HepG2 (cell line): Measurements from ENCODE around the gene PPP1R16B. TPM values are rescaled to one million over a fixed set of nuclear protein-coding genes. Genes with fewer than 3 reads are reported as not detected.

Experiments used
- ATAC-seq: fragments of 200-7000 bp; cut with Tn5 transposase; 3 replicates; pipeline ENCODE4 v1.9.1; 2020; ENCODE audit warnings: mild to moderate bottlenecking, moderate library complexity
- BruUV-seq: library from RNA; stranded (reverse); fragments of 400-500 nt; replicated peaks from 2 replicates; lab custom pipeline; 2021; lab: Mats Ljungman, UMichigan
- CTCF ChIA-PET: fragments of 300-600 bp; formaldehyde crosslinking; extraction: SDS; loops from one replicate; lab custom pipeline; 2021; ENCODE audit warnings: low total read pairs, inconsistent platforms, low intra/inter-chr PET ratio; lab: Yijun Ruan, JAX
- POLR2A ChIA-PET: fragments of 350-600 bp; sonication (Branson Sonifier 250); formaldehyde crosslinking; loops from one replicate; lab custom pipeline; 2020; ENCODE audit warnings: antibody characterized with exemption, inconsistent platforms; lab: Yijun Ruan, JAX
- DNase-seq: peaks from one replicate; pipeline ENCODE4 v3.0.0-alpha.2; 2015; ENCODE audit warnings: low spot score
- FAIRE-seq: peaks from 3 replicates; lab custom pipeline; 2011; peaks lifted over from hg19 to GRCh38; lab: Jason Lieb, UNC
- H2AFZ ChIP-seq: one replicate; pipeline ENCODE4 v1.6.1; 2011; ENCODE audit warnings: low read length, inconsistent platforms
- H3K27ac ChIP-seq: fragments of 300-600 bp; 3 replicates; pipeline ENCODE4 v1.8.0; 2011; ENCODE audit warnings: mixed run types, mild to moderate bottlenecking, mixed read lengths, low read length, inconsistent platforms; ENCODE audit not compliant: insufficient read depth; ENCODE audit errors: extremely low read length
- H3K27me3 ChIP-seq, 2 experiments: fragments of 200-600 bp in 1 of 2; 2 replicates in 1 of 2; 3 replicates in 1 of 2; pipeline versions ENCODE4 v1.6.0 to v1.8.0; 2011; ENCODE audit warnings: low read length in 2 of 2, mild to moderate bottlenecking in 2 of 2, moderate library complexity in 2 of 2, inconsistent platforms in 1 of 2; ENCODE audit not compliant: insufficient read depth in 2 of 2, control insufficient read depth in 1 of 2
- H3K36me3 ChIP-seq, 2 experiments: fragments of 200-600 bp in 1 of 2; replicated peaks in 1 of 2; 2 replicates in 1 of 2; 3 replicates in 1 of 2; pipeline versions ENCODE4 v1.5.1 to v1.8.0; 2011; ENCODE audit warnings: low read length in 2 of 2, inconsistent platforms in 1 of 2; ENCODE audit not compliant: insufficient read depth in 2 of 2, control insufficient read depth in 1 of 2
- H3K4me1 ChIP-seq: 2 replicates; pipeline ENCODE4 v1.5.1; 2012; ENCODE audit warnings: low read length, inconsistent platforms; ENCODE audit not compliant: insufficient read depth
- H3K4me2 ChIP-seq: 2 replicates; pipeline ENCODE4 v1.6.0; 2011; ENCODE audit warnings: low read depth, low read length, inconsistent platforms
- H3K4me3 ChIP-seq, 3 experiments: fragments of 200-600 bp in 1 of 3; sonication (generic), shearing (Covaris generic) in 1 of 3; replicated peaks in 1 of 3; 2 replicates each; pipeline ENCODE4 v1.5.1; 2011 to 2016; ENCODE audit warnings: low read length in 3 of 3, inconsistent platforms in 2 of 3, low read depth in 2 of 3, mild to moderate bottlenecking in 2 of 3, control low read depth in 1 of 3, mixed read lengths in 1 of 3; ENCODE audit not compliant: insufficient read depth in 1 of 3
- H3K79me2 ChIP-seq: one replicate; pipeline ENCODE4 v1.6.1; 2011; ENCODE audit warnings: low read length, inconsistent platforms; ENCODE audit not compliant: insufficient read depth
- H3K9ac ChIP-seq: 2 replicates; pipeline ENCODE4 v1.6.0; 2011; ENCODE audit warnings: mild to moderate bottlenecking, low read depth, low read length, inconsistent platforms; ENCODE audit not compliant: insufficient read depth
- H3K9me3 ChIP-seq: 2 replicates; pipeline ENCODE4 v1.5.1; 2012; ENCODE audit warnings: mild to moderate bottlenecking, low read length
- H4K20me1 ChIP-seq: 2 replicates; pipeline ENCODE4 v1.6.0; 2011; ENCODE audit warnings: inconsistent platforms, mild to moderate bottlenecking, low read length, moderate library complexity; ENCODE audit not compliant: insufficient read depth
- HMGA1 ChIP-seq: sonication (generic); formaldehyde crosslinking; conservative IDR thresholded peaks from 2 replicates; pipeline ENCODE4 v1.4.0; 2020; ENCODE audit warnings: missing genetic modification reagents
- HNF4A ChIP-seq: sonication (generic); formaldehyde crosslinking; IDR thresholded peaks from 2 replicates; pipeline ENCODE4 v1.4.0; 2020; ENCODE audit warnings: missing genetic modification reagents
- HNRNPK ChIP-seq: fragments of 200-400 bp; formaldehyde crosslinking; IDR thresholded peaks from 2 replicates; pipeline ENCODE4 v1.6.1; 2018; ENCODE audit warnings: low read length, low read depth, moderate library complexity, mild to moderate bottlenecking; ENCODE audit not compliant: poor library complexity, severe bottlenecking
- KLF12 ChIP-seq: sonication (generic); formaldehyde crosslinking; IDR thresholded peaks from 2 replicates; pipeline ENCODE4 v1.4.0; 2020; ENCODE audit warnings: missing genetic modification reagents, borderline replicate concordance
- MBD4 ChIP-seq: IDR thresholded peaks from 2 replicates; pipeline ENCODE4 v1.6.1; 2012; ENCODE audit warnings: low read length, inconsistent platforms, borderline replicate concordance
- NAIF1 ChIP-seq: sonication (generic); formaldehyde crosslinking; IDR thresholded peaks from 2 replicates; pipeline ENCODE4 v1.5.0; 2020; ENCODE audit warnings: mild to moderate bottlenecking, missing genetic modification reagents, borderline replicate concordance
- NONO ChIP-seq, 2 experiments: fragments of 450-650 bp in 1 of 2; sonication (generic) in 1 of 2; formaldehyde crosslinking in 1 of 2; IDR thresholded peaks in 1 of 2; conservative IDR thresholded peaks in 1 of 2; 2 replicates each; pipeline versions ENCODE4 v1.6.1 to v1.8.0; 2017 to 2022; ENCODE audit warnings: mild to moderate bottlenecking in 1 of 2, missing genetic modification reagents in 1 of 2, moderate library complexity in 1 of 2
- NR2C2 ChIP-seq: sonication (generic); formaldehyde crosslinking; IDR thresholded peaks from 2 replicates; pipeline ENCODE4 v1.4.0; 2020; ENCODE audit warnings: missing genetic modification reagents, mild to moderate bottlenecking, moderate library complexity, borderline replicate concordance
- SNAPC2 ChIP-seq: sonication (generic); formaldehyde crosslinking; IDR thresholded peaks from 2 replicates; pipeline ENCODE4 v1.8.1; 2022; ENCODE audit warnings: mild to moderate bottlenecking, missing genetic modification reagents
- STAG1 ChIP-seq: sonication (generic); formaldehyde crosslinking; IDR thresholded peaks from 2 replicates; pipeline ENCODE4 v1.4.0; 2020; ENCODE audit warnings: missing genetic modification reagents
- XRCC5 ChIP-seq: fragments of 200-400 bp; formaldehyde crosslinking; optimal IDR thresholded peaks from 2 replicates; pipeline ENCODE3; 2017; ENCODE audit warnings: mild to moderate bottlenecking, low read length
- ZMYM3 ChIP-seq: sonication (generic); formaldehyde crosslinking; IDR thresholded peaks from 2 replicates; pipeline ENCODE4 v1.5.1; 2020; ENCODE audit warnings: mild to moderate bottlenecking, missing genetic modification reagents
- ZNF292 ChIP-seq: sonication (generic); formaldehyde crosslinking; IDR thresholded peaks from 2 replicates; pipeline ENCODE4 v1.8.1; 2022; ENCODE audit warnings: mild to moderate bottlenecking, low read depth, missing genetic modification reagents, borderline replicate concordance
- ZNF552 ChIP-seq: sonication (generic); formaldehyde crosslinking; IDR thresholded peaks from 2 replicates; pipeline ENCODE4 v1.9.0; 2022; ENCODE audit warnings: missing genetic modification reagents, mild to moderate bottlenecking, borderline replicate concordance
- ZNF644 ChIP-seq: IDR thresholded peaks from 2 replicates; pipeline ENCODE4 v1.6.1; 2016; ENCODE audit warnings: low read depth
- ZNF749 ChIP-seq: sonication (generic); formaldehyde crosslinking; IDR thresholded peaks from 2 replicates; pipeline ENCODE4 v1.8.0; 2022; ENCODE audit warnings: mild to moderate bottlenecking, missing genetic modification reagents, moderate library complexity, borderline replicate concordance
- ZNF768 ChIP-seq: sonication (generic); formaldehyde crosslinking; IDR thresholded peaks from 2 replicates; pipeline ENCODE4 v1.4.0; 2020; ENCODE audit warnings: missing genetic modification reagents
- ZNF781 ChIP-seq: sonication (generic); formaldehyde crosslinking; IDR thresholded peaks from 2 replicates; pipeline ENCODE4 v1.5.1; 2020; ENCODE audit warnings: borderline replicate concordance, mild to moderate bottlenecking, missing genetic modification reagents; ENCODE audit errors: not compliant biosample characterization
- ZSCAN29 ChIP-seq: sonication (generic); formaldehyde crosslinking; conservative IDR thresholded peaks from 2 replicates; pipeline ENCODE4 v1.4.0; 2020; ENCODE audit warnings: mild to moderate bottlenecking, missing genetic modification reagents
- WGBS: methylation state at CpG from one replicate; pipeline ENCODE4 v1.1.6; 2017; ENCODE audit warnings: low lambda C conversion rate; 5-methylcytosine and 5-hydroxymethylcytosine counted together
- in situ Hi-C: cut with HindIII; loops from 2 replicates; pipeline ENCODE4 v1.10.0; 2017; ENCODE audit warnings: low pct_unique_long_range_greater_than_20kb; ENCODE audit not compliant: extremely low pct_ligation_motif_present
- intact Hi-C: fragments of 100-400 bp; cut with micrococcal nuclease; formaldehyde crosslinking; loops from one replicate; pipeline ENCODE4 v1.10.0; 2022; ENCODE audit not compliant: unreplicated experiment
- polyA plus RNA-seq, 8 experiments: library from polyadenylated mRNA; depleted of rRNA in 3 of 8; stranded (reverse) in 7 of 8; unstranded in 1 of 8; fragments of >200 nt; fragmentation: Illumina TruSeq in 4 of 8; extraction: Trizol in 4 of 8; gene quantifications; 2 replicates each; pipeline versions ENCODE4 v1.2.1 to v1.2.3, GENCODE V29; 2011 to 2016; ENCODE audit warnings: low read depth in 4 of 8, missing spikeins in 1 of 8, mixed read lengths in 1 of 8; ENCODE audit not compliant: insufficient read depth in 1 of 8
- total RNA-seq, 5 experiments: library from RNA; depleted of rRNA; stranded (reverse); fragments of >200 nt; fragmentation: Illumina TruSeq; extraction: Trizol; gene quantifications; 2 replicates each; pipeline ENCODE4 v1.2.3, GENCODE V29; 2016; ENCODE audit warnings: low read depth in 1 of 5
- TF ChIP-seq, protein P1 (sequence below): fragments of 450-650 bp; IDR thresholded peaks from 2 replicates; pipeline ENCODE4 v1.6.1; 2016
- TF ChIP-seq, protein P2 (sequence below): sonication (generic); formaldehyde crosslinking; IDR thresholded peaks from 2 replicates; pipeline ENCODE4 v1.4.0; 2020; ENCODE audit warnings: missing genetic modification reagents, mild to moderate bottlenecking, borderline replicate concordance

Gene PPP1R16B
- total and polyA plus RNA-seq, 2 of the 13 experiments (the other 11 are each of a cell fraction or from before 2014, with no cell fraction given): 0.02 to 0.11 TPM

DNA sequence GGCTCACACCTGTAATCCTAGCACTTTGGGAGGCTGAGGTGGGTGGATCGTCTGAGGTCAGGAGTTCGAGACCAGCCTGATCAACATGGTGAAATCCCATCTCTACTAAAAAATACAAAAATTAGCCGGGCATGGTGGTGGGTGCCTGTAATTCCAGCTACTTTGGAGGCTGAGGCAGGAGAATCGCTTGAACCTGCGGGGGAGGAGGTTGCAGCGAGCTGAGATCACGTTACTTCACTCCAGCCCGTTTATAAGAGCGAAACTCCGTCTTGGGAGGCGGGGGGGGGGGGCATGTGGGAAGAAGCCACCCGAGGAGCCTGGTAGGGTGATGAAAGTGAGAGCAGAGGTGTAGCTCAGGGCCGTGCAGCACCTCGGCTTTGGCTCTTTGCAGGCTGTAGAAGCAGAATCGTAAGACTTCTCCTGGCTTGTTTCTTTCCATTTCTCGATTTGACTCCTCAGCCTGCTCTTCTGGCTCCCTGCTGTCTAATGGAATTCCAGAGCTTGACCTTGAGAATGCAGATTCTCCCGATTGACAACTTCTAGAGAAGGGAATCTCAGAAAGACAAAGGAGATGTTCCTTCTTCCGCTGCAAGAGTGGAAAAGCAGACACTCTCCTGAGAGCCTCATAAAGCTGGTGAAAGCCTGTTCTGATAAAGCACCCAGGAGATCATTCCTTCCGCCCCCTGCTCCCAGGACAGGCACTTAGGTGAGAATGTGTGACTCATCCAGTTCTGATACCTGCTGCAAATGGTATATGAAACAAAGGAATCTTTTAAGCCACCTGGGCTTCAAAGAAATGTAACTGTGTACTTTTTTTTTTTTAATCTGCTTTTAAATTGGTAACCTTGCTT lies 26.0 kb upstream of the PPP1R16B start (continued):
- TF ChIP-seq NONO (IDR thresholded peaks at IDR 0.05): no peak
- no peak for TF ChIP-seq NONO (CRISPR knock-in tag; conservative IDR thresholded peaks at IDR 0.05)
- TF ChIP-seq ZNF749: no peak

DNA sequence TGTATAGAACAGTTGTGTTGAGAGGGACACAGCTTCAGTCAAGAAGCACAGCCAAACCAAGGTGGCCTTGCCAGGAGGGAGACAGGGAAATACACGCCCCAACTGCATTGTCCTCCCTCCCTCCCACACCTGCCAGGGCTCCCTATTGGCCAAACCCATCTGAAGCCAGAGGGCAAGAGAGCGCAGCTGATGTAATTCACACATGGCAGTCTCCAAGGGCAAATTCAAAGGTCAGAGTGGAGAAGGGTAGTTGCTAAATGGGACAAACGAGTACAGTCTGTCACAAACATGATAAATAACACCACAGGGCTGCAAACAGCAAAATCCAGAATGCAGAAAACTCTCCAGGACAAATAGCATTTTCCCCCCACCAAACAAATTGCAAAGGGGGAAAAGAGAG lies 23.2 kb upstream of the PPP1R16B start:
- H3K79me2 ChIP-seq: no peaks in the 10 kb centered on the region
- ChIA-PET CTCF (no interaction called here), POLR2A (no interaction called here)
- peaks cover 8% of the 10 kb centered on the region for H3K4me1 ChIP-seq
- no peak overlapping the region for H2AFZ ChIP-seq
- peak; percentile 55 for ATAC-seq
- H3K9me3 ChIP-seq: no peaks in the 10 kb centered on the region
- in situ Hi-C loops: no loop called here
- no peaks in the 10 kb centered on the region for H4K20me1 ChIP-seq
- no peak for DNase-seq
- no peaks in the 10 kb centered on the region for H3K36me3 ChIP-seq
- no TSS peak for BruUV-seq
- H3K9ac ChIP-seq: no peak overlapping the region
- H3K4me2 ChIP-seq: no peak overlapping the region
- intact Hi-C loops: no loop called here
- H3K27me3 ChIP-seq: no peaks in the 10 kb centered on the region
- H3K4me3 ChIP-seq: no peak overlapping the region
- FAIRE-seq: no peak
- H3K27ac ChIP-seq: no peak overlapping the region
- WGBS: 43% methylated on average over 3 of the region's 3 CpGs
- TF ChIP-seq ZMYM3 (CRISPR knock-in tag) (peak; percentile 62; the same call in 1 of the 2 replicates), HNF4A (CRISPR knock-in tag) (peak; percentile 56), HMGA1 (CRISPR knock-in tag) (no peak), XRCC5 (peak; percentile 51), ZSCAN29 (no peak), ZNF768 (CRISPR knock-in tag) (no peak), STAG1 (CRISPR knock-in tag) (no peak), HNRNPK (no peak), ZNF552 (CRISPR knock-in tag) (no peak), ZNF644 (CRISPR knock-in tag) (peak; percentile 14; the same call in 1 of the 2 replicates), ZNF292 (CRISPR knock-in tag) (no peak), NR2C2 (CRISPR knock-in tag) (0 out of 2 replicates have a peak, but pooled peaks have one; percentile 35), ZNF781 (no peak), SNAPC2 (CRISPR knock-in tag) (no peak), NAIF1 (no peak), KLF12 (no peak), MBD4 (no peak)
- TF ChIP-seq, protein P1, sequence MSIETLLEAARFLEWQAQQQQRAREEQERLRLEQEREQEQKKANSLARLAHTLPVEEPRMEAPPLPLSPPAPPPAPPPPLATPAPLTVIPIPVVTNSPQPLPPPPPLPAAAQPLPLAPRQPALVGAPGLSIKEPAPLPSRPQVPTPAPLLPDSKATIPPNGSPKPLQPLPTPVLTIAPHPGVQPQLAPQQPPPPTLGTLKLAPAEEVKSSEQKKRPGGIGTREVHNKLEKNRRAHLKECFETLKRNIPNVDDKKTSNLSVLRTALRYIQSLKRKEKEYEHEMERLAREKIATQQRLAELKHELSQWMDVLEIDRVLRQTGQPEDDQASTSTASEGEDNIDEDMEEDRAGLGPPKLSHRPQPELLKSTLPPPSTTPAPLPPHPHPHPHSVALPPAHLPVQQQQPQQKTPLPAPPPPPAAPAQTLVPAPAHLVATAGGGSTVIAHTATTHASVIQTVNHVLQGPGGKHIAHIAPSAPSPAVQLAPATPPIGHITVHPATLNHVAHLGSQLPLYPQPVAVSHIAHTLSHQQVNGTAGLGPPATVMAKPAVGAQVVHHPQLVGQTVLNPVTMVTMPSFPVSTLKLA: no peak
- TF ChIP-seq, protein P2, sequence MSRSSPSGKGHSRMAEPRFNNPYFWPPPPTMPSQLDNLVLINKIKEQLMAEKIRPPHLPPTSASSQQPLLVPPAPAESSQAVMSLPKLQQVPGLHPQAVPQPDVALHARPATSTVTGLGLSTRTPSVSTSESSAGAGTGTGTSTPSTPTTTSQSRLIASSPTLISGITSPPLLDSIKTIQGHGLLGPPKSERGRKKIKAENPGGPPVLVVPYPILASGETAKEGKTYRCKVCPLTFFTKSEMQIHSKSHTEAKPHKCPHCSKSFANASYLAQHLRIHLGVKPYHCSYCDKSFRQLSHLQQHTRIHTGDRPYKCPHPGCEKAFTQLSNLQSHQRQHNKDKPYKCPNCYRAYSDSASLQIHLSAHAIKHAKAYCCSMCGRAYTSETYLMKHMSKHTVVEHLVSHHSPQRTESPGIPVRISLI (CRISPR knock-in tag): no peak
